Aorta (tissue), 5 donors: ENCODE data around the gene RBM44. TPM values are rescaled to one million over a fixed set of nuclear protein-coding genes. Genes with fewer than 3 reads are reported as not detected.
A peak's percentile ranks its signal among the peaks of the same experiment; 100 is the strongest.

Experiments used
- ATAC-seq: fragments of 200-7000 bp; cut with Tn5 transposase; one replicate; pipeline ENCODE4 v1.9.1; 2022; ENCODE audit warnings: moderate library complexity; ENCODE audit not compliant: low FRiP score
- DNase-seq, 2 donors: peaks; one replicate each; pipeline ENCODE4 v3.0.0-alpha.2; 2020
- H3K27ac ChIP-seq, 2 donors: one replicate each; pipeline ENCODE4 v1.5.1; 2013; ENCODE audit warnings: low read length in 2 of 2, mild to moderate bottlenecking in 2 of 2, moderate library complexity in 2 of 2, control low read depth in 1 of 2, inconsistent platforms in 1 of 2, low read depth in 1 of 2
- H3K27me3 ChIP-seq, 2 donors: one replicate each; pipeline ENCODE4 v1.6.1; 2013; ENCODE audit warnings: control low read depth in 1 of 2, low read length in 1 of 2, mild to moderate bottlenecking in 1 of 2, moderate library complexity in 1 of 2; ENCODE audit not compliant: insufficient read depth in 2 of 2, control insufficient read depth in 1 of 2
- H3K36me3 ChIP-seq, 2 donors: one replicate each; pipeline ENCODE4 v1.6.1; 2013; ENCODE audit warnings: control low read depth in 1 of 2, low read length in 1 of 2, mild to moderate bottlenecking in 1 of 2; ENCODE audit not compliant: insufficient read depth in 2 of 2, control insufficient read depth in 1 of 2
- H3K4me1 ChIP-seq, 2 donors: one replicate each; pipeline ENCODE4 v1.6.1; 2013; ENCODE audit warnings: low read length in 2 of 2, control low read depth in 1 of 2, mild to moderate bottlenecking in 1 of 2, moderate library complexity in 1 of 2; ENCODE audit not compliant: insufficient read depth in 2 of 2, control insufficient read depth in 1 of 2
- H3K4me3 ChIP-seq, 2 donors: one replicate each; pipeline ENCODE4 v1.5.1; 2013; ENCODE audit warnings: low read length in 2 of 2, control low read depth in 1 of 2, mild to moderate bottlenecking in 1 of 2
- H3K9me3 ChIP-seq: one replicate; pipeline ENCODE4 v1.6.1; 2013; ENCODE audit warnings: mild to moderate bottlenecking, low read length; ENCODE audit not compliant: control insufficient read depth
- WGBS, 2 donors: extraction: QIAGEN DNeasy Blood & Tissue Kit; methylation state at CpG; one replicate each; pipeline ENCODE4 v1.1.7; 2013; 5-methylcytosine and 5-hydroxymethylcytosine counted together
- intact Hi-C, 2 donors: fragments of 100-400 bp; cut with DNase I; formaldehyde crosslinking; loops; one replicate each; pipeline versions ENCODE4 v1.14.2 to v1.15.0; 2022
- polyA plus RNA-seq, 2 donors: library from polyadenylated mRNA; stranded (reverse); fragments of 200-250 nt; gene quantifications; one replicate each; pipeline ENCODE4 v1.2.3, GENCODE V29; 2013
- total RNA-seq, 2 donors: library from RNA; stranded (reverse); fragmentation: NEBNext Ultra II Directional; extraction: Animal tissue kit (Norgen Biotek cat#: 25700); gene quantifications; one replicate each; pipeline ENCODE4 v1.2.1, GENCODE V29; 2021
- donor health status: healthy with polysubstance abuse.
- donor health status: Bipolar disorder and iron deficiency.
- donor health status: DM: no; HTN: no; CAD: no.
- donor health status: DM: no; HTN: no; CAD: no.
- donor health status: DM: yes; HTN: yes; CAD: no.

Gene RBM44
- total and polyA plus RNA-seq, 4 donors, result 1.4 to 3.2 (median 2.5) TPM; not detected in 1

- H3K4me3 ChIP-seq, result no peak overlapping the region
- DNase-seq (peak in 1 of 2 donors; percentile 37), ATAC-seq (no peak)
- H3K27me3 ChIP-seq, result no peaks in the 10 kb centered on the region
- intact Hi-C loops, result no loop called here
- no peaks in the 10 kb centered on the region for H3K9me3 ChIP-seq
- 95 to 98% methylated on average over 12 of the region's 12 CpGs for whole genome bisulfite sequencing, 2 donors
- H3K27ac ChIP-seq, result no peak overlapping the region
- no peaks in the 10 kb centered on the region for H3K36me3 ChIP-seq
- H3K4me1 ChIP-seq, result peaks cover 0 to 3% of the 10 kb centered on the region in 2 donors
Observed at GRCh38 chr2:237879991-237880560, 81.5 kb downstream of the RBM44 start.

- DNase-seq, result peak; percentile 40 to 79
- Histone ChIP-seq H3K4me3 (no peak overlapping the region), H3K27me3 (no peaks in the 10 kb centered on the region), H3K4me1 (no peaks in the 10 kb centered on the region), H3K9me3 (no peaks in the 10 kb centered on the region), H3K36me3 (no peaks in the 10 kb centered on the region), H3K27ac (peak overlapping the region in 1 of 2 donors; percentile 1)
- ATAC-seq, result no peak
- intact Hi-C loops, result no loop called here
- WGBS, 2 donors, result 85 to 91% methylated on average over 19 to 20 of the region's 20 CpGs
Observed at GRCh38 chr2:237882510-237883481, 84.2 kb downstream of the RBM44 start.

GRCh38 chr2:237883951-237884446 lies 85.4 kb downstream of the RBM44 start:
- H3K36me3 ChIP-seq, result no peaks in the 10 kb centered on the region
- peak; percentile 21 to 30 for DNase-seq
- ATAC-seq, result no peak
- intact Hi-C loops, result no loop called here
- H3K27ac ChIP-seq, result peak overlapping the region in 1 of 2 donors; percentile 16
- 91 to 92% methylated on average over 10 of the region's 10 CpGs for WGBS, 2 donors
- no peaks in the 10 kb centered on the region for H3K4me1 ChIP-seq
- H3K27me3 ChIP-seq, result no peaks in the 10 kb centered on the region
- no peaks in the 10 kb centered on the region for H3K9me3 ChIP-seq
- H3K4me3 ChIP-seq, result no peak overlapping the region

- H3K9me3 ChIP-seq, result no peaks in the 10 kb centered on the region
- no peak for ATAC-seq
Observed at GRCh38 chr2:237884681-237885080, 86.1 kb downstream of the RBM44 start.

GRCh38 chr2:237885111-237885930 lies 86.7 kb downstream of the RBM44 start:
- H3K4me3 ChIP-seq, result no peak overlapping the region
- no peaks in the 10 kb centered on the region for H3K9me3 ChIP-seq
- 80 to 82% methylated on average over 27 of the region's 27 CpGs for WGBS, 2 donors
- intact Hi-C loops, result no loop called here
- H3K27me3 ChIP-seq, result no peaks in the 10 kb centered on the region
- H3K4me1 ChIP-seq, result no peaks in the 10 kb centered on the region
- ATAC-seq (no peak), DNase-seq (peak; percentile 47 to 76)
- H3K36me3 ChIP-seq, result no peaks in the 10 kb centered on the region
- H3K27ac ChIP-seq, result peak overlapping the region; percentile 43 to 77

More at GRCh38 chr2:237884681-237885080, 86.1 kb downstream of the RBM44 start:
- 84 to 92% methylated on average over 12 to 13 of the region's 13 CpGs for WGBS, 2 donors
- no peaks in the 10 kb centered on the region for H3K27me3 ChIP-seq
- no peaks in the 10 kb centered on the region for H3K36me3 ChIP-seq
- no peaks in the 10 kb centered on the region for H3K4me1 ChIP-seq
- intact Hi-C loops, result no loop called here
- no peak overlapping the region for H3K4me3 ChIP-seq
- DNase-seq, result peak; percentile 42 to 60
- H3K27ac ChIP-seq, result peak overlapping the region in 1 of 2 donors; percentile 2

- WGBS, 2 donors, result 35 to 50% methylated on average over 25 to 26 of the region's 26 CpGs
- Histone ChIP-seq H3K36me3 (no peaks in the 10 kb centered on the region), H3K9me3 (no peaks in the 10 kb centered on the region), H3K4me3 (no peak overlapping the region), H3K27me3 (no peaks in the 10 kb centered on the region), H3K4me1 (no peaks in the 10 kb centered on the region), H3K27ac (peak overlapping the region; percentile 49 to 77)
- ATAC-seq (peak; percentile 47), DNase-seq (peak; percentile 82 to 83)
- intact Hi-C loops, result loop anchor here in 1 of 2 donors (2.0 kb wide), 1 partner anchor 21 kb away; no protein-coding TSS in a partner anchor
Observed at GRCh38 chr2:237885931-237886684, 87.5 kb downstream of the RBM44 start.

GRCh38 chr2:237886685-237887481 lies 88.3 kb downstream of the RBM44 start:
- DNase-seq, result peak; percentile 75 to 80
- H3K4me1 ChIP-seq, result no peaks in the 10 kb centered on the region
- H3K4me3 ChIP-seq, result no peak overlapping the region
- intact Hi-C loops, result loop anchor here in 1 of 2 donors (2.0 kb wide), 1 partner anchor 22 kb away; no protein-coding TSS in a partner anchor
- no peaks in the 10 kb centered on the region for H3K36me3 ChIP-seq
- 59 to 61% methylated on average over 23 of the region's 23 CpGs for WGBS, 2 donors
- H3K27me3 ChIP-seq, result no peaks in the 10 kb centered on the region
- peak; percentile 39 for ATAC-seq
- peak overlapping the region; percentile 77 to 98 for H3K27ac ChIP-seq
- H3K9me3 ChIP-seq, result no peaks in the 10 kb centered on the region
